SU-DHL-6 (cell line): ENCODE results near the gene ST7.

Experiments
- CTCF ChIP-seq: fragments of 200-600 bp; sonication (generic); IDR thresholded peaks from one replicate; pipeline ENCODE4 v1.5.1; 2017; ENCODE audit warnings: antibody characterized with exemption, mild to moderate bottlenecking, low read length, moderate library complexity; ENCODE audit not compliant: insufficient read depth, poor library complexity, severe bottlenecking
- EZH2phosphoT487 ChIP-seq: fragments of 200-600 bp; sonication (generic), shearing (Covaris generic); conservative IDR thresholded peaks from 2 replicates; pipeline ENCODE4 v1.6.1; 2018; ENCODE audit warnings: mild to moderate bottlenecking, antibody characterized with exemption, low read length, moderate library complexity, mixed read lengths

- no peak for TF ChIP-seq CTCF
- no peak for TF ChIP-seq EZH2phosphoT487
Measured at GRCh38 chr7:117124591-117125220, 171.4 kb downstream of the ST7 start.
